ENCODE data around the gene PPID. TPM values are rescaled to one million over a fixed set of nuclear protein-coding genes. Genes with fewer than 3 reads are reported as not detected.
"Not testable (repeated sequence)": the region's sequence is repeated elsewhere in the genome, so short reads cannot be mapped to it uniquely, and the experiment has no call there.

PPID gene
- total RNA-seq, 2 experiments from 2014 or later = 46.2 to 47.5 TPM

- H3K4me1 Mint-ChIP-seq = peaks cover 32% of the 10 kb centered on the region
- CTCF ChIA-PET = interaction anchor here (0.8 to 2.2 kb wide), 3 partner anchors 9 to 531 kb away, joined by 3 to 7 read pairs (median 3); no protein-coding TSS in a partner anchor
- H3K27me3 Mint-ChIP-seq = no peaks in the 10 kb centered on the region
- no peaks in the 10 kb centered on the region for H3K9me3 Mint-ChIP-seq
- H3K27ac Mint-ChIP-seq = peak within 1 kb of the TSS; percentile 90
- POLR2A ChIA-PET = interaction anchor here (0.9 to 2.3 kb wide), 4 partner anchors 41 to 97 kb away, joined by 3 to 13 read pairs (median 4); partner anchors contain the start of gene PPID
- peak within 1 kb of the TSS; percentile 84 for H3K4me3 Mint-ChIP-seq
- peak; percentile 99 for DNase-seq
- H3K36me3 Mint-ChIP-seq (ENCODE audit: low read depth) = peaks cover 13% of the 10 kb centered on the region
Observed at GRCh38 chr4:158671915-158672806, 51.0 kb downstream of the PPID start, which contains the start of gene ETFDH. ETFDH (plus strand) TSS chr4:158672296; CDS start chr4:158672457, 161 bp downstream.

- no peak for DNase-seq
- H3K9me3 Mint-ChIP-seq = no peaks in the 10 kb centered on the region
- H3K4me1 Mint-ChIP-seq = peaks cover 30% of the 10 kb centered on the region
- no peaks in the 10 kb centered on the region for H3K27me3 Mint-ChIP-seq
- H3K36me3 Mint-ChIP-seq (ENCODE audit: low read depth) = peaks cover 13% of the 10 kb centered on the region
- peak within 1 kb of the TSS; percentile 84 for H3K4me3 Mint-ChIP-seq
- ChIA-PET CTCF (interaction anchor here (0.8 to 2.2 kb wide), 3 partner anchors 52 to 532 kb away, joined by 3 to 7 read pairs (median 3); no protein-coding TSS in a partner anchor), POLR2A (interaction anchor here (0.8 to 2.3 kb wide), 8 partner anchors 39 to 433 kb away, joined by 3 to 13 read pairs (median 4); partner anchors contain the start of genes FNIP2 and PPID)
- peak within 1 kb of the TSS; percentile 90 for H3K27ac Mint-ChIP-seq
Observed at GRCh38 chr4:158671665-158671914, 51.6 kb downstream of the PPID start, which contains the start of gene C4orf46. C4orf46 (minus strand) TSS chr4:158671887; CDS start chr4:158671801, 86 bp downstream.

- Mint-ChIP-seq H3K36me3 (ENCODE audit: low read depth) (peaks cover 16% of the 10 kb centered on the region), H3K4me1 (peaks cover 30% of the 10 kb centered on the region), H3K27ac (peak overlapping the region; percentile 90), H3K27me3 (no peaks in the 10 kb centered on the region), H3K4me3 (peak overlapping the region; percentile 84), H3K9me3 (no peaks in the 10 kb centered on the region)
- ChIA-PET CTCF (interaction anchor here (0.7 to 2.2 kb wide), 6 partner anchors 42 to 532 kb away, joined by 3 to 7 read pairs (median 3); no protein-coding TSS in a partner anchor), POLR2A (interaction anchor here (0.6 to 2.3 kb wide), 9 partner anchors 15 to 433 kb away, joined by 3 to 13 read pairs (median 3); partner anchors contain the start of genes FNIP2 and PPID)
- DNase-seq = peak; percentile 60
Observed at GRCh38 chr4:158670975-158671664, 52.1 kb downstream of the PPID start.

DNA sequence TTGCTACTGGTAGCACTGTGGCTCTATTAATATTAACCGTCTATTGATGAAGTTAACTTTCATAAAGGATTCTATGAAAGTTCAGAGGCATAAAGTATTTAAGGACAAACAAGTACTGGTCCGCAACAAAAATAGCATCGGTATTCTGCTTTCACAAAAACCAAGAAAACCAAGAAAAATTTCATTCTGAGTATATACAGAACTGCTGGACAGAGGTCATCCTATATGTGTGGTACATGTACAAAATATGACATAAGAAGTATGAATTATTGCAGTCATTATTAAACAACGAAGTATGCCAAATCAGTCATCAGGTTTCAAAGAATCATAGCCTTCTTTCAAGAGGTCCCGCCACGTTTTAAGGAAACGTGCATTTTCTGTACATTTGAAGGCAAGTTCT is 53.9 kb downstream of the PPID start:
- Mint-ChIP-seq H3K27ac (no peak overlapping the region), H3K9me3 (no peaks in the 10 kb centered on the region), H3K4me1 (peaks cover 28% of the 10 kb centered on the region), H3K36me3 (ENCODE audit: low read depth) (peaks cover 30% of the 10 kb centered on the region), H3K27me3 (no peaks in the 10 kb centered on the region), H3K4me3 (no peak overlapping the region)
- ChIA-PET POLR2A (no interaction called here), CTCF (interaction anchor here (1.1 kb wide), 1 partner anchor 183 kb away, joined by 3 read pairs; no protein-coding TSS in a partner anchor)
- DNase-seq = no peak

DNA sequence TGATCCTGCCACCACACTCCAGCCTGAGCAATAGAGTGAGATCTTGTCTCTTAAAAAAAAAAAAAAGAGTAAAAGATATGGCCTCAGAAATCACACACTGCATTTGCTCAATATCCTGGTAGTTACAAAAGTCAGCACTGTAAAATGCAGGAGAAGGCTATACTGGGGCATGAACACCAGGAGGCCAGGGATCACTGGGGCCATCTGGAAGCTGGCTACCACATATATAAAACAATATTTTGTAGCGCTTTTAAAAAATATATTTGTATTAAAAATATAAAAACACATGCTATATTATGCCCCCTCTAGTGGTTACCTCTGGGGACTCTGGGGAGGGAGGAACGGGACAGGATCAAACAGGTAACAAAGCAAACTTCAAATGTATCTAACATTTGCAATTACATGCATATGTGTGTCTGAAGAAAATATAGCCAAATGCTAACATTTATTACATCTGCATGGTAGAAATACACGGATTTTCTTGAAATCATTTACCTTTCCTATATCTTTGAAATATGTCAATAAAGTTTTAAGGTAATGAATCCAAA is 55.5 kb downstream of the PPID start:
- ChIA-PET POLR2A (no interaction called here), CTCF (interaction anchor here (1.0 to 2.5 kb wide), 2 partner anchors 20 to 56 kb away, joined by 3 to 9 read pairs; partner anchors contain the start of gene PPID)

GRCh38 chr4:158666892-158667291 is 56.3 kb downstream of the PPID start:
- Mint-ChIP-seq H3K9me3 (no peaks in the 10 kb centered on the region), H3K27ac (no peak overlapping the region), H3K4me3 (no peak overlapping the region), H3K36me3 (ENCODE audit: low read depth) (peaks cover 34% of the 10 kb centered on the region), H3K4me1 (peaks cover 23% of the 10 kb centered on the region), H3K27me3 (no peaks in the 10 kb centered on the region)
- DNase-seq = no peak
- POLR2A ChIA-PET = no interaction called here
- CTCF ChIA-PET = interaction anchor here (0.6 to 2.5 kb wide), 5 partner anchors 13 to 474 kb away, joined by 3 to 9 read pairs (median 3); partner anchors contain the start of gene PPID

More for the DNA sequence above, 55.5 kb downstream of the PPID start:
- H3K36me3 Mint-ChIP-seq (ENCODE audit: low read depth) = peaks cover 34% of the 10 kb centered on the region
- DNase-seq = peak; percentile 37
- H3K4me3 Mint-ChIP-seq = no peak overlapping the region
- peaks cover 26% of the 10 kb centered on the region for H3K4me1 Mint-ChIP-seq
- no peaks in the 10 kb centered on the region for H3K27me3 Mint-ChIP-seq
- no peaks in the 10 kb centered on the region for H3K9me3 Mint-ChIP-seq
- H3K27ac Mint-ChIP-seq = no peak overlapping the region

GRCh38 chr4:158664806-158665205 is 58.4 kb downstream of the PPID start:
- Mint-ChIP-seq H3K9me3 (no peaks in the 10 kb centered on the region), H3K27me3 (no peaks in the 10 kb centered on the region), H3K4me3 (no peak overlapping the region), H3K27ac (no peak overlapping the region), H3K4me1 (peaks cover 13% of the 10 kb centered on the region), H3K36me3 (ENCODE audit: low read depth) (peaks cover 30% of the 10 kb centered on the region)
- ChIA-PET CTCF (no interaction called here), POLR2A (interaction anchor here (0.6 kb wide), 1 partner anchor 51 kb away, joined by 3 read pairs; no protein-coding TSS in a partner anchor)
- DNase-seq = no peak

GRCh38 chr4:158663707-158664625 is 59.2 kb downstream of the PPID start:
- POLR2A ChIA-PET, H3K4me1 Mint-ChIP-seq, H3K9me3 Mint-ChIP-seq, H3K4me3 Mint-ChIP-seq, H3K27me3 Mint-ChIP-seq, H3K27ac Mint-ChIP-seq, DNase-seq, CTCF ChIA-PET: not testable (repeated sequence)
- peaks cover 25% of the 10 kb centered on the region for H3K36me3 Mint-ChIP-seq (ENCODE audit: low read depth)

- DNase-seq, H3K4me1 Mint-ChIP-seq, H3K27me3 Mint-ChIP-seq, CTCF ChIA-PET, H3K9me3 Mint-ChIP-seq, POLR2A ChIA-PET, H3K4me3 Mint-ChIP-seq, H3K27ac Mint-ChIP-seq: not testable (repeated sequence)
- H3K36me3 Mint-ChIP-seq (ENCODE audit: low read depth) = peaks cover 22% of the 10 kb centered on the region
Observed at GRCh38 chr4:158663255-158663654, 59.9 kb downstream of the PPID start.
